PFSK-1 (cell line): Measurements from ENCODE around the gene ATG16L1.

Source experiments
- FOXP2 ChIP-seq: optimal IDR thresholded peaks from 2 replicates; pipeline ENCODE3; 2011; ENCODE audit warnings: borderline replicate concordance, control low read depth, inconsistent platforms; ENCODE audit not compliant: insufficient read depth; ENCODE audit errors: extremely low read length, extremely low read depth
- POLR2AphosphoS5 ChIP-seq: IDR thresholded peaks from 2 replicates; pipeline ENCODE4 v1.6.1; 2012; ENCODE audit warnings: low read depth, mild to moderate bottlenecking, control low read depth, low read length, moderate library complexity
- REST ChIP-seq, 2 experiments: IDR thresholded peaks; 2 replicates each; pipeline versions ENCODE4 v1.6.1 to v1.8.0; 2011 to 2012; ENCODE audit warnings: low read depth in 2 of 2, low read length in 2 of 2, control low read depth in 1 of 2, inconsistent platforms in 1 of 2, mild to moderate bottlenecking in 1 of 2, moderate library complexity in 1 of 2; ENCODE audit not compliant: insufficient read depth in 1 of 2
- SIN3A ChIP-seq: IDR thresholded peaks from 2 replicates; pipeline ENCODE4 v1.6.1; 2012; ENCODE audit warnings: mild to moderate bottlenecking, low read length, moderate library complexity, borderline replicate concordance; ENCODE audit not compliant: insufficient read depth
- TAF1 ChIP-seq: IDR thresholded peaks from 2 replicates; pipeline ENCODE4 v1.6.1; 2012; ENCODE audit warnings: low read length, control low read depth, borderline replicate concordance; ENCODE audit not compliant: insufficient read depth

ATG16L1 gene

GRCh38 chr2:233242231-233242927 lies 9.1 kb upstream of the ATG16L1 start:
- TF ChIP-seq REST (IDR thresholded peaks at IDR 0.05; ENCODE audit: insufficient read depth in 1 of 2, low read depth in 2 of 2, low read length in 2 of 2): no peak
- no peak for TF ChIP-seq SIN3A
- TF ChIP-seq TAF1: no peak
- no peak for TF ChIP-seq FOXP2
- no peak for TF ChIP-seq POLR2AphosphoS5

GRCh38 chr2:233243348-233243747 lies 8.1 kb upstream of the ATG16L1 start:
- TF ChIP-seq FOXP2 (no peak), REST (IDR thresholded peaks at IDR 0.05; ENCODE audit: insufficient read depth in 1 of 2, low read depth in 2 of 2, low read length in 2 of 2) (no peak), POLR2AphosphoS5 (no peak), SIN3A (no peak), TAF1 (no peak)

GRCh38 chr2:233244818-233245217 lies 6.7 kb upstream of the ATG16L1 start:
- TF ChIP-seq TAF1 (no peak), POLR2AphosphoS5 (no peak), SIN3A (no peak), FOXP2 (no peak), REST (IDR thresholded peaks at IDR 0.05; ENCODE audit: insufficient read depth in 1 of 2, low read depth in 2 of 2, low read length in 2 of 2) (no peak)

GRCh38 chr2:233245406-233245805 lies 6.1 kb upstream of the ATG16L1 start:
- TF ChIP-seq REST (IDR thresholded peaks at IDR 0.05; ENCODE audit: insufficient read depth in 1 of 2, low read depth in 2 of 2, low read length in 2 of 2): no peak
- TF ChIP-seq POLR2AphosphoS5: no peak
- no peak for TF ChIP-seq TAF1
- no peak for TF ChIP-seq FOXP2
- TF ChIP-seq SIN3A: no peak

- TF ChIP-seq FOXP2: no peak
Measured at GRCh38 chr2:233247116-233247515, 4.4 kb upstream of the ATG16L1 start.
